HG03139 (cell line): Measurements from ENCODE around the gene RASGRP1.

ENCODE experiments used
- ATAC-seq: cut with Tn5 transposase; IDR thresholded peaks from one replicate; pipeline ENCODE4 v1.9.1; 2021; ENCODE audit not compliant: unreplicated experiment

Gene RASGRP1

DNA sequence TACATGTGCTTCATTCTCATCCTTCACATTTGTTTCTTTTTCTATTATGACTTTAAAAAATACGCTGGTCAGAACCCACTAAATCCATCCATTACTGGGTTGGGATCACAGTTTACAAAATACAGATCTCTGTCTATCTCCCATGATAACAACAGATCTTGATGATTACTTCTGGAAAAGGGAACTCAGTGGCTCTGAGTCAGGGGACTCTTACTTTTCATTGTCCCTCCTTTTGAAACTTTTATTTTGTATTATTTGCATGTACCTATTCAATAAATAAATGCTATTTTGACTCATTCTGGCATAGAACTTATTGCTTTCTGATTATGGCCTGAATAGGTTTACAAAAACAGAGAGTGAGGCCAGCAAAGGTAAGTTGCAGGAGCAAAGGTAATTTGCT is 11.6 kb upstream of the RASGRP1 start:
- no peak for ATAC-seq

DNA sequence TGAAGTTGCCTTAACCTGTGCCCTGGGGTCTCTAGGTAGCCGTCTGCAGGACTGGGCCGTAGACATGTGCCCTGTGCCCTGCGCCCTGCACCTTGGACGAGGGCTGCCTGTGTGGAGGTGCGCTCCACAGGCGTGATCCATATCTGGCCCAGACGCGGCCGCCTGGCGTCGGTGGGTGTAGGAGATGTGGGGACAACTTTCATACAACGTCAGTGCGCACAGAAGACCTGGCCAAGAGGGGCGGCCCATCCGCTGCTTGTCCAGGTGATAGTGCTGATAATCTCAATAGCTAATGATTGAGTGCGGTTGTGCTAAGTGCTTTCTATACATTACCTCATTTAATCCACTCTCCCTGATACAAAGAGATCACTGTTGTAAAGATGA is 665 bp upstream of the RASGRP1 start:
- no peak for ATAC-seq

DNA sequence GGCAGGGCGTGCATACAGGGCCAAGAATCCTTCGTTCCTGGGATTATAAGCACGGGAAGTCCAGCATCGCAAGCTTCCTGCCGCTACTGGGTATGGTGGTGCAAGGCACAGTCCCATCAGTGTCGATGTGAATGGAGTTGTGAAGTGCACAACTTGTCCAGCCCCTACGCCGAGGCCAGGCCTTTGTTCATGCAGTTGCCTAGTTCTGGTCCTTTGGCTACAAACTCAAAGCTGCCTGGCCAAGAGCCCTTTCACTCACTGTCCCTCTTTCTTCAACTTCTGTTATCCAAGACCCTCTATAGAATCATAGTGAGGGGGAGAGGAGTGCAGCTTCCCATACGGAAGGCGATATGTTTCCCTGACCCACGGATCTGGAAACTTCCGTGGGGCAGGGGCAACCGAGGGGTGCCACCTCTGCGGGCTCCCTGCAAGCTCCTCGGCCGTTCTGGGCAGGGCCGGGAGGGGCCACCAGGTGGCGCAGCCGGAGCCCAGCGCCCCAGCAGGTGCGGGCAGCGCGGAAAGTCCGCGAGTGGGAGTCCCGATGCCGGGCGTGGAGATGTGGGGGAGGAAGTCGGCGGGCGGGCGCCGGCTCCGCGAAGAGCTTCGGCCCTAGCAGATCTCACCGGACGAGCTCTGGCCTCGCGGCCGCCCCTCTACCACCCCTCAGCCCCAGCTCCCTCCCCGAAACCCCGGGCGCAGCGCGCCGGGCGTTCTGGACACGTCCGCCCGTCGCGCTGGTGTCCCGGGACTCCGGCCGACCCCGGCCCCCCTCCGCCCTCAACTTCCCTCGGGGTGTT is 693 bp downstream of the RASGRP1 start:
- ATAC-seq, result peak; percentile 72

DNA sequence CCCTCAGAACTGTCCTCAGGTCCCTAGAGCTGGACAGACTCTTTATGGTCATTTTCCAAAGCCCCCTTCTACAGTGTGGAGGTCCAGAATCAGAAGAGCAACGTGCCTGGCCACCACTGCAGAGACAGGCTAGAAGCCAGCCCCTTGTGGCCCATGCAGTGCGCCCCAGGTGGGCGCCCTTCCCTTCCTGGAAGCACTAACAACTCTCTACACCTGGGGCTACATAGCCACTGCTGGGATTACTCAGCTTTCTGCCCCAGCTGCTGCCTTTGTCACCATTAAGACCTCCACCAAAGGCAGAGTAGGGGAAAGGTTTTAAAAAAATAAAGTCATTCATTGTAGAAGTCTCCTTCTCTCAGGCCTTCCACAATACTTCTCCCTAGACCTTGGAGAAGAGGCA is 2.3 kb downstream of the RASGRP1 start:
- ATAC-seq, result no peak

DNA sequence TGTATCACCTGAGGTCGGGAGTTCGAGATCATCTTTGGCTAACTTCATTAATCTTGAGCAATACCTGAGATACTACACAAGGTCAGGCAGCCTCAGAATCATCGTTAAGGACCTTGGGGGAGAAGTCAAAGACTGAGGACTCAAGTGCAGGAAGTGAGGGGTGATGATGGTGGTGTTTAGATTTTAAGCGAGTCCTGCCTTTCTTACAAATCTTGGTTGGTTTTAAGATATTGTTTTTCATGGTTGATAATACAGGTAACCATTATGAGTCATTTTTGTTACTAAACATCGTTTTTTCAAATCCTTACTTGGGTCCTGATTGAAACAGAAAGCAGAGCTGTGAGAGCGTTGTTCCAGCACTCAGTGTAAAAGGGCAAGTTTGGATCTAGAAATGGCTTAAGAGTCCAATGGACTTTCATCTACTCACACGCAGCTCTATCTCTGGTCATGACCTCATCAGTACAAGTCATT is 4.1 kb downstream of the RASGRP1 start:
- no peak for ATAC-seq

DNA sequence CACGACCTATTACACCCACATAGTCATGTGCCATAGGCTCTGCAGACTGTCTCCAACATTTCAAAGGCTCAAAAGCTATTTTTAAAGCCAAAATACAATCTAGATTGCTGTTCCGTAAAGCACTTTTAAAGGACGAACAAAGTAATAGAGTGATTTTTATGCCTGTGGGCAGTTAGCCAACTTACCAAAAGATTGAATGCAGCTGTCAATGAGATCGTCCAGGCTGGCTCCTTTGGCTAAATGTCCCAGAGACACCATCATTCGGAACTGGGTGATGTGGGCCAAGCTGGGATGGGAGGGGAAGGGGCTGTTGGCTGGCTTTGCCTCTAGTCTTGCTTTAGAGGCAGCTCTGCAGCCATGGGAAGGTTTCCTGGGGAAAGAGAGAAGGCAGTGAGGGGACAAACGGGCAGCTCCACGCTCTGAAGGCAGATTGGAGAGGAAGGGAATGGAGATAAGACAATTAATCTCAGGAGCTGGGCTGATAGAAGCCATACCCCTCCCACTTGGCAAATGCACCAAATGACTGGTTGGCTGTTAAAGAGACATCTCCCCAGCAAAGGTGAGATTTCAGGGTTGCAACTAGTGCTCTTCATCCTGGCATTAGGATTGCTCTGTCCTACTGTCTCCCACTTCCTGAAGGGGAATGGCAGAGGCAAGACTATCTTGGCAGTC is 4.8 kb downstream of the RASGRP1 start:
- ATAC-seq, result no peak

DNA sequence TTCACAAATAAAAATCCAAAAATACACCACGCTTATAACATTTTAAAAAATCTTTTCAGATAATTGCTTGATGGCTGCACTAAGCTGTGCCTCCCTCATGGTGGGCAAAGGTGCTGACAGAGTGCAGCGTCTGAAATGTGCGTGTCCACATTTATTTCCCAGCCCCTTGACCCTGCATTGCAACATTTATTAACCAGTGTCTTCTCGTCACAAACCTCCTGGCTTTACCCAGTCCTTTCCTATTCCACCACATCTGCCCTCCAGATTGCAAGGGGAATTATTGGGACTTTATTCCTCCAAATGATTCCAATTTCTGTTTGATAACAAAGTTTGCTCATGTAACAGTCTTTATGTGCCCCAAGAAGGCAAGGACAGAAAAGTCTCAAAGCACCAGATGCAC is 5.5 kb downstream of the RASGRP1 start:
- ATAC-seq, result no peak

DNA sequence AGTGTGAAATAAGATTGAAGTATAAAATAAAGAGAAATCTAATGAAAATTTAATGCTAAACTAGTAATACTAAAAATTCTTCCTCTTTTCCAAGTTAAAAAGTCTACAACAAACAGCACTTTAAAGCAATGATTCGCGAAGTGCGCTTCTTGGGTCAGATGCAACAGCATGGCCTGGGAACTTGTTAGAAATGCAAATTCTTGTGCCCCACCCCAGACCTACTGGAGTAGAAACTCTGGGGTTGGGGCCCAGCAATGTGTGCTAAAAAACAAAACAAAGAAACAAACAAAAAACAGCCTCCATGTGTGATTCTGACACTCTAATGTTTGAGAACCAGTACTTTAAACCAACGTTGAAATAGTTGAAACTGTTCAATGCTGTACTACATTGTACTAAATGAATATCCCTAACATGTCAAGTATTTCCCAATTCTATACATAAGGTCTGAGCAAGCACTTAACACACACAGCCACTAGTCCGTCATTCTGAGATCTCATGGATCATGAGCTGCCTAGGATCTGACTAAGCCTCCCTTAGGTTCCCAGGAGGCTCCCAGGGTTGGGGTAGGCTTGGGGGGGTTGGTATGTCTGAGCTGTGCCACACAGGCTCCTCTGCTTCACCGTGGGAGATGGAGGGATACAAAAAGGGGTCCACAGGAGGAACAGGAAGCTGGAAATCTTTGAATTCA is 6.1 kb downstream of the RASGRP1 start:
- no peak for ATAC-seq

DNA sequence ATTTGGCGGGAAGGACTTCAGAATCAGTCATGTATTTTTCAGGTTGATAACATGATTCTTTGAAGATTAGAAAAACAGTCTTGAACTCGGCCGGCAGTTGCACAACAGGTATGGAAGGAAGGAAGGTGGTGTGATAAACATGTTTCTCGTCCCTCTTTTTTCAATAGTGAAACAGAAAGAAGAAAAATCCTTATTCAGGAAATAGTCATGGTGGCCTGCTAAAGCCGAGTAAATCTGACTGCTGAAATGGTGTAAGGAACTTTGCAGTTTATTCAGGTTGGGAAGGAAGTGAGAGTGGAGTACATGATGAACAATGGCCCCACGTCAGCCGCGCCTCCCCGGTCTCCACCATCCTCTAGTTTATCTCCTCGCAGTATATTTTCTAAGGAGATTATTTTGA is 6.7 kb downstream of the RASGRP1 start:
- ATAC-seq, result no peak

DNA sequence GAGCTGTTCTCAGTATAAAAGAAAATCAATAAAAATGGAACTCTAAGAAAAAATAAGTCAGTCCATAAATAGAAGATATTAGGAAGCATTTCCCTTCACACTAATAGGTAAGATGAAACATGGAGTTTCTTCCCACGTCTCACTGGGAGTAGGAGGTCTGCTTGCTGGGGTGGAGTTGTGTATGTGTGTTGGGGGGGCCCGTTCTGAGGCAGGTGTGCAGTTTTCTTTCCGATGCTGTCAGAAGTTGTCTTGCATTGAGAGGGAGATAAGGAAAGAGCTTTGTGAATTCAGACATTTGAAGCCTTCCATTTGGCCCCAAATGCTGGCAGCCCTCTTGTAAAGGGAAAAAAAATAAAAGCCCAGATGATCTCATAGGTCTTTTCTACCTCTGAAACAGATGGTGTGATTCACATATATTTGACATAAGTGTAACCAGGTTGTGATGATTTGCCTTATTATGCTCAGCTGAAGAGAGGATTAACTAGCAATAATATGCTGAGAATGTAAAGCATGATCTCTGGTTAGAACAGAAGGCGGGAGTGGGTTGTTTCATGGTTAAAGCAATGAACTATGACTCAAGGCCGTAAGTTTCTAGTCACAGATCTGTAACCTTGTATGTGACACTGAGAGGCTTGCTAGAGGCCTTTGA is 8.8 kb downstream of the RASGRP1 start:
- no peak for ATAC-seq

DNA sequence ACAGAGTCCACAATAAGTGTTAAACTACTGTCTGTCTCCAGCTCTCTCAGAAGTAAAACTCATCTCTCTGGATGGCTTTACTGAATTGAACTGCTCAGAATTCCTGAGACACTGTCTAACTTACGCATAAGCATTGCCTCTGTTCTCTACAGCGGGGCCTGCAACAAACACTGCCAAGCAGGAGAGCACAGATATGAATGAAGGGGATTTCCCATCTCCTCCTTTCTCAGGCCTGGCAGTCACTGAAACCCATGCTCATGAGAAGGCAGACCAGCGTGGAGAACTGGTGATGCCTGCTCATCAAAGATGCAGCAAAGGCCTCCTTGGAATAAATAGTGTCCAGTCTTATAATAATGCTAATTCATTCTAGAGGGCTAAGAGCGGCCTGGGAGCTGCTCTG is 10.3 kb downstream of the RASGRP1 start:
- ATAC-seq, result no peak

DNA sequence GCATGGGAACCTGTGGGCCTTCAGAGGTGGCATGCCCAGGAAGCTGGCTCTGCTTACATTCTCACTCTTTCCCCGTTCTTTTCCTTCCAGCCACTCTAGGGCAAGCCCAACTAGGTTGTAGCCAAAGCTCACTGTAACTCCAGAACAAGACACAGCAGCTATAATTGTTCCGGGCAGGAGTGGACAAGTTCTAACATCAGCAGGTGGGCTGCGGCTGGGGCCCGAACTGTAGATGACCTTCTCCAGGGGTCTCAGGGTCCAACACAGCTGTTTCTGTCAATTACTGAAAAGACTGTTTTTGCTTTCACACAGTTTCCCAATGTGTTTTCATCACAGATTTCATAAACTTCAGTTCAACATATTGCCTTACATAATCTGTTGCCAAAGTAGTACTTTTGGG is 11.5 kb downstream of the RASGRP1 start:
- no peak for ATAC-seq

DNA sequence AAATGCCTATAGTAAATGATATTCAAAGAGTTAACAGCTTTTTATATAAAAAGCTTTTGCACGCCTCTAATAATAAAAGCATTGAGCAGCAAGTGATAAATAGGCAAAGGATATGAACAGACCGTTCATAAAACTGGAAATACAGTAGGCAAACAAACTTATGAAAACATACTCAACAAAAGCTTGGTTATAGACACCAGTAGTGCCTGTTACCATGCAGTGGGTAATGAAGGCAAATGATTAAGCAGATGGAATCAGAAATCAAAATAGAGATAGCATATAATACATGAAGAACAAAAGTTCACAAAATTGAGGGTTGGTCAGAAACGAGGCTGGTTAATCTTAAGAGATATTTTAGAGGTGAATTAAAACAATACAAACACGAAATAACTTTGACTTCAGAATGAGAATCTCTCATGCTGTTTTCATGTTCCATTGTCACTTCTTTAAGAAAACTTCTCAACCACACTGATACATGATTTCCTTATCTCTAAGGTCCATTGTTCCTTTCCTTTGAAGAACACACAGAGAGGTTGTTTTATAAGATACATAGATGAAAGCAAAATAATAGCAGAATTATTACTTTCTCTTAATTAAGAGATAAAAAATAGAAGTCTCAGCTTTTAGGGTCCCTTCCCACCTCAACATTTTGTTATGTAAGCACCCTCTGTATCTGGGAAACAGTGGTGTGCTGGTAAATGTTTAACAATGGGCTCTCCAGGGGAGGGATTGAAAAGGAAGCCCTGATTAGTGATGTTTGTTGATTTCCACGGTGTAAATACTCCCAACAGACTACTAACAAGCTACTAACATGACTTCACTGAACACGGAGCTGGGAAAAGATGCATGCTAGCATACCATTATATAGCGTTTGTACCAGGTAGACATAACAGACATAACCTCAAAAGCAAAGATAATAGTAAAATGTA is 12.6 kb downstream of the RASGRP1 start:
- ATAC-seq, result no peak

DNA sequence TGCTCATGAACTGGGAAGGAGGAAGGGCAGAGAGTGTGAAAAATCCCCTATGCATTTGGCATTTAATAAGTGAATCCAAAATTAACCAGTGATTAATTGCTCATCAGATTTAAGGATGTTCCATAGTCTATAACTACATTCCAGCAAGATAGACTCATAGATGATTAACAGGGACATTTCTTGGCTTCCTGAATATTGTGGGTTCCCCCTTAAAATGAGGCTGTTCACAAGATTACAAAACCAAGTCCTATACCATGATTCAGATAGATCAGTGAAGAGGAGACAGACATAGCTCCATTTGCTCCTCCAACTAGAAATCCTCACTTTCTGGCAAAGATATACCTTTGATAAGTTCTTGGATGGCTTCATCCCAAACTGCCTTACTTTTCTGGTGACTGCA is 15.4 kb downstream of the RASGRP1 start:
- ATAC-seq, result no peak

DNA sequence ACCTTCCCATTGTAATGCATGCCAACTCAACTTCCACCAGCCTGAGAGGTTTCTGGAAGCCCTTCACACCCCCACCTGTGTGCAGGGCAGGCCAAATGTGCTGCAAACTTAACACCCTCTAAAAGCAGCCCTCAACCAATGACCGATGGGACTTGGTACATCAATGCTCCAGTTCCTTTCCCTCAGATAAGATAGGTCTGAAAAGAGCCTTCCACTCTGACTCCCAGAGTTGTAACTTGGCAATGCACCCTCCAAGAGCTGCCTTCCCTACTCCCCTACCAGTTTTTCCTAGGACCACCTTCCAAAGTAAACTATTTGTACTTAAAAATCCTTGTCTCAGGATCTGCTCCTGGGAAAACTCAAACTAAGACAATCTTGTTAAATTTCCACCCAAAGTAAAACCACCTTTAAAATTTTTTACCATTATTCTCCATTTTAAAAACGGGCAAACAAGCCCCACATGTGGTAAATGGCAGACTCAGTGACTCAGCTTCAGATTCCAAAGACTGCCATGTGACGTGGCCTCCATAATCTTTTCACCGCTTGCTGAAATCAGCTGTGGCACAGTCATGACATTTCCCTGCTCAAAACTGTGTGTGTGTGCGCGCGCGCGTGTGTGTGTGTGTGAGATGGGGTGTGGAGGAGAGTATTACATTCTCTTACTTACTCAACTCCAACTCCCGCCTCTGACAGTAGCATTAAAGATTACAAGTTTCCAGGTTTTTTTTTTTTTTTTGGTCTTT is 17.2 kb downstream of the RASGRP1 start:
- ATAC-seq, result no peak

DNA sequence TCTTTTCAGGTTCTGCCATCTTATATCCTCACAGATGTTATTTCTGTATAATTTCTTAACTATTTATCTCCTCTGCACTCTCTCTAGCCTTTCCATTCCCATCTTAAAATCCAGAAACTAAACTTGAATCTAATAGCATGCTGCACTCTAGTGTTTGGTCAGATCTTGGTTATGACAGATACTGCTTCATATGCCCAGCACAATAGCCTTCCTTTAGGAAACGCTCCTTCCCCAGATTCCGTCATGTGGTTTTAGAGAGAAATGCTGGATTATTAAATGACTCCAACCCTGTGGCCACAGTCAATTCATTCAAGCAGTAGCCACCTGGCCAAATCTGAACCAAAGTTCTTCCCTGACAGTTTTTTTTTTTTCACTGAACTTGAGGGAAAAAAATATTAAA is 19.4 kb downstream of the RASGRP1 start:
- no peak for ATAC-seq

DNA sequence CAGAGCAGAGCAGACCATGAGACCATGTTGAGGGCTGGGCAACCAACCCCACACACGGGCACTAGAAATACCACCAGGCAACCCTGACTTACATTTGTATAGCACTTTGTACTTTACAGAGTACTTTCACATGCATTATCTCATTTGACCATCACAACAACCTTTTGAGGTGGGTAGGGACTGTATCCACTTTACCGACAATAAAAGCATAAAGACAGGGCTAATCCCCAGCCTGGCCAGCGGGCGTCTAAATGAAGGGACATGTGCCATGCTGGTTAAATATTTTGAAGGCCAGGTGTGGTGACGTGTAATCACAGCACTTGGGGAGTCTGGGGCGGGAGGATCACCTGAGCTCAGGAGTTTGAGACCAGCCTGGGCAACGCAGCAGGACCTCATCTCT is 23.6 kb downstream of the RASGRP1 start:
- ATAC-seq, result no peak

DNA sequence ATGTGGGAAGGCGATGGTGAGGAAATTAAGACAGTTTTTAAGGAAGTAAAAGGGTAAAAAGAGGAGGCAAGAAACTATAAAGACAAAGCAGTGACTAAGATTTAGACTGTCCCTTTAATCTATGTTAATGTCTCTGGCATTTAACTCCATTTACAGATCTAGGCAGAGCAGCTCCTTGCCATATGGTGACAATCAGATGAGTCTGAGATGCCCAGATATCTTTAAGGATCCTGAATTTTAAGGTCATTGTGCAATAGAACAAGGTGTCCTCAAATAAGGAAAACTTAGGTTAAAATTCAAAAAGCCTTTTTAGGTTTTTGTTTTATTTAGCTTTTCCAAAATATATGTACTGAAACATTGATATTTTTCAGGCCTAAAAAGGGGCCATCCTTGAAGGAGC is 24.1 kb downstream of the RASGRP1 start:
- ATAC-seq, result no peak

DNA sequence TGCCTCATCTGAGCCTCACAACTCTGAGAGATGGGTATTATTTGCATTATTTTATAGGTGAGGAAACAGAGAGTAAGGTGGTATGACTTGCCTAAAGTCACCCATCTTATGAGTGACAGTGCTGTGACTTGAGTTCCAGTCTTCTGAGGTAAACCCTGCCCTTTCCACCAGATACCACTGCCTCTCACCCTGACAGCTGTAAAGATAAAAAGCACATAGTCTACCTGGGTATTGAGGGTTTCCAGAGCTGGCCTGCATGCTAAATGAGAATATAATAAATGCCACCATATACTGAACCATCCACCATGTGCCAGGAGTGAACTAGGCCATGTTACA is 25.6 kb downstream of the RASGRP1 start:
- no peak for ATAC-seq
